ENCODE measurements around the gene NAA16. TPM values are rescaled to one million over a fixed set of nuclear protein-coding genes. Genes with fewer than 3 reads are reported as not detected.

Gene NAA16
- total RNA-seq (10 to 100 TPM; 22.3 to 31.1 (median 28.6) TPM), polyA plus RNA-seq (10 to 100 TPM; 14.5 to 15.1 TPM)
- long read RNA-seq, donor 1, partial matches to known transcripts, result 31 of 58 reads
- long read RNA-seq, donor 1, other reads (novel, unspliced or antisense), result 24 of 58 reads
- long read RNA-seq, donor 2, partial matches to known transcripts, result 0 of 1 reads
- long read RNA-seq, donor 2, other reads (novel, unspliced or antisense), result 0 of 1 reads
- long read RNA-seq, donor 3, full-length matches to known transcripts, result 4 of 16 reads
- long read RNA-seq, donor 3, partial matches to known transcripts, result 3 of 16 reads
- long read RNA-seq, donor 3, other reads (novel, unspliced or antisense), result 9 of 16 reads

DNA sequence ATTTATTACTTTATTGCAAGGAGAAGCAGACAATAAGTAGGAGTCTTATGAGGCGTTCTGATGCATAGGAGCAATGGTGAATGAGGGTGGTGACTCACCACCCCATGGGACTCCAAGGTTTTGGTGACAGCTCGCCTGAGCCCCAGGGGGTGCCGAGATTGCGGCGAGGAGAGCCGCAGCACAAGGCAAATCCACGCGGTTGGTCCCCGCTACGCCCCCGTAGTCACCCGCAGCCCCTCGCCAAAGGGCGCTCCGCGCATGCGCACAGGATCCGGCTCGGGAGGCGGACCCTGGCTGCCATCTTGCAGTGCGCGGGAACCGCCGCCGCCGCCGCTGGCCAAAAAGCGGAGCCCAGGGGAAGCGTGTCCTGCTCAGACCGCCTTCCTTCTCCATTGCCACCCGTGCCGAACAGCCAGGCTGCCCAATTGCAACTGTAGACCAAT lies at the start of gene NAA16:
TSS of gene NAA16 (plus strand) at position 305 of the 443 bp plus-strand sequence. CDS start 262 bp downstream, outside the sequence.
- peaks cover 6% of the 10 kb centered on the region for H3K4me1 ChIP-seq (ENCODE audit: insufficient read depth)
- intact Hi-C loops (cut with DNase I), result no loop called here
- no peaks in the 10 kb centered on the region for H3K9me3 ChIP-seq
- DNase-seq, result peak; percentile 91 to 96 (median 95)
- 0 to 2% (median 1%) methylated on average over 16 to 32 of the region's 32 CpGs for WGBS, 3 donors
- TF ChIP-seq, protein P1, sequence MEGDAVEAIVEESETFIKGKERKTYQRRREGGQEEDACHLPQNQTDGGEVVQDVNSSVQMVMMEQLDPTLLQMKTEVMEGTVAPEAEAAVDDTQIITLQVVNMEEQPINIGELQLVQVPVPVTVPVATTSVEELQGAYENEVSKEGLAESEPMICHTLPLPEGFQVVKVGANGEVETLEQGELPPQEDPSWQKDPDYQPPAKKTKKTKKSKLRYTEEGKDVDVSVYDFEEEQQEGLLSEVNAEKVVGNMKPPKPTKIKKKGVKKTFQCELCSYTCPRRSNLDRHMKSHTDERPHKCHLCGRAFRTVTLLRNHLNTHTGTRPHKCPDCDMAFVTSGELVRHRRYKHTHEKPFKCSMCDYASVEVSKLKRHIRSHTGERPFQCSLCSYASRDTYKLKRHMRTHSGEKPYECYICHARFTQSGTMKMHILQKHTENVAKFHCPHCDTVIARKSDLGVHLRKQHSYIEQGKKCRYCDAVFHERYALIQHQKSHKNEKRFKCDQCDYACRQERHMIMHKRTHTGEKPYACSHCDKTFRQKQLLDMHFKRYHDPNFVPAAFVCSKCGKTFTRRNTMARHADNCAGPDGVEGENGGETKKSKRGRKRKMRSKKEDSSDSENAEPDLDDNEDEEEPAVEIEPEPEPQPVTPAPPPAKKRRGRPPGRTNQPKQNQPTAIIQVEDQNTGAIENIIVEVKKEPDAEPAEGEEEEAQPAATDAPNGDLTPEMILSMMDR (IDR thresholded peaks at IDR 0.05), result peak in 2 of 3 donors; percentile 19 to 50
- no peak for TF ChIP-seq EP300 (IDR thresholded peaks at IDR 0.05)
- peak; percentile 55 for TF ChIP-seq POLR2A (IDR thresholded peaks at IDR 0.05)
- H3K36me3 ChIP-seq, result no peaks in the 10 kb centered on the region
- H3K4me3 ChIP-seq, result peak within 1 kb of the TSS; percentile 82
- H3K27me3 ChIP-seq, result no peaks in the 10 kb centered on the region
- H3K27ac ChIP-seq, result peak within 1 kb of the TSS; percentile 82 to 89

DNA sequence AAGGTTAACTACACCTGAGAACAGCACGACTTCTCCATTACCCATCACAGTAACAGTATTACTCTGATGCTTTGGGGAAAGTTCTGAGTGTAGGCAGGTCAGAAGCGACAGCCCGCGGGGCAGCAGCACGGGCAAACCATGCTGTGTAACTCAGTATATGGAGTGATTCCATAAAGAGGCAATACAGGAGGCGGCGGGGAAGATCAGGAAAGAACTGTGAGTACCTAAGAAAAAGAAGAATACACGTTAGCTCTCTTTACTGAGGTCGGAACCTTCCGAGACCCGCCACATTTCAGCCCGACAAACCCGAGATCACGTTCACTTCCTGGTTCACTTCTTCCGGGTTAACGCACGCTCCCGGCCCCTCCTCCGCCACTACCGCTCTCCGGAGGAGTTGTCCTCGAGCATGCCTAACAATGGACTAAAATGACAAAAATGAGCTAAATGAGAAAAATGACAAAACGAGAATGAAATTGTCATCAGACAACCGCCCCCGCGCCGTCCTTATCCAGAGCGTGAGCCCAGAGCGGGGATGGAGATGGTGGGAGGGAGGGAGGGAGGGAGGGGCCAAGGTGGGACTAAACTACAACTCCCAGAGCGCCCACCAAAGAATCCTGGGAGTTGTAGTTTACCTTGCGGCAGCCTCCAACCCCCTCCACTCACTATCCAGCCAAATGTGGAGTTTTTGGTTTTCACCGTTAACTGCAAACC lies 47.7 kb upstream of the NAA16 start, which contains the start of gene MTRF1:
TSS of gene MTRF1 (minus strand) at position 316 of the 711 bp plus-strand sequence. CDS start 2,669 bp downstream, outside the sequence.
- intact Hi-C loops (cut with DNase I), result no loop called here
- H3K36me3 ChIP-seq, result no peaks in the 10 kb centered on the region
- TF ChIP-seq, protein P1 (IDR thresholded peaks at IDR 0.05), result no peak
- TF ChIP-seq POLR2A (IDR thresholded peaks at IDR 0.05) (no peak), EP300 (IDR thresholded peaks at IDR 0.05) (no peak)
- peak within 1 kb of the TSS; percentile 51 to 76 for H3K27ac ChIP-seq
- H3K27me3 ChIP-seq, result no peaks in the 10 kb centered on the region
- peaks cover 2% of the 10 kb centered on the region for H3K4me1 ChIP-seq (ENCODE audit: insufficient read depth)
- peak; percentile 73 to 85 (median 77) for DNase-seq
- peak within 1 kb of the TSS; percentile 67 for H3K4me3 ChIP-seq
- 0% methylated on average over 32 of the region's 32 CpGs for WGBS, 3 donors
- no peaks in the 10 kb centered on the region for H3K9me3 ChIP-seq

DNA sequence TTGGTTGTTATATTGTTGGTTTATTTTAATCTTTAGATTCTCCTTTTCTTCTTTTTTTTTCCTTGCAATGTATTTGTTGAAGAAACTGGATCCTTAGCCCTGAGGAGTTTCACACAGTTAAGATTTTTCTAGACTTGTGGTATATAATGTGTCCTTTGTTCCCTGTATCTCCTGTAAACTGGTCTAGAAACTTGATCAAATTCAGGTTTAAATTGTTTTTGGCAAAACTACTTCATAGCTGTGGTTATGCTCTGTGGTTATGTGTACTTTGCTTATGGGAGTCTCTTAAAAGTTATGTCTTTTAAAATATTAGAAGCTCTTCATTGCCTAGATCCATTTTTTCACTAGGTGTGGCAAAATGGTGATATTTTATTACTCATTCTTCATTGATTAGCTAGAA lies 44.0 kb upstream of the NAA16 start:
- Histone ChIP-seq H3K36me3 (no peaks in the 10 kb centered on the region), H3K27ac (no peak overlapping the region), H3K4me1 (ENCODE audit: insufficient read depth) (peaks cover 2% of the 10 kb centered on the region), H3K9me3 (peaks cover 0 to 3% of the 10 kb centered on the region in 2 donors), H3K27me3 (no peaks in the 10 kb centered on the region), H3K4me3 (no peak overlapping the region)
- DNase-seq, result no peak
- no peak for TF ChIP-seq POLR2A (IDR thresholded peaks at IDR 0.05)
- TF ChIP-seq EP300 (IDR thresholded peaks at IDR 0.05), result no peak
- TF ChIP-seq, protein P1 (IDR thresholded peaks at IDR 0.05), result no peak
- intact Hi-C loops (cut with DNase I), result no loop called here

DNA sequence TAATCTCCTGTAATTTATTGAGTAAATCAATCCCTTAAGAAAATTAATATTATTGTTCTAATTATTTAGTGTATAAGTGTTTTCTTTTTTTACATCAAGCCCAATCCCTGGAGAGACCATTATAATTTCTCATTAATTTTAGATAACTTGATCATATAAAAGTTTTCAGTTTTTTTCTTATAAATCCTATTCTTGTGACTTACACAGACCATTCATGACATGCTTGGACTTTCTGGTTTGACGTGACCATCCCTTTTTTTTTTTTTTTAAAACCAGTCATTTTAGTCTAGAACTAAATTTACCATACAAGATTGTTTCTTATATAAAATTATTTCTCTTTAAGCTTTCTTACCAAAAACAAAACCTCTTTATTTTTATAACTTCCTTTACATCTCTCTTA lies 42.3 kb upstream of the NAA16 start:
- H3K4me3 ChIP-seq, result no peak overlapping the region
- TF ChIP-seq POLR2A (IDR thresholded peaks at IDR 0.05) (no peak), EP300 (IDR thresholded peaks at IDR 0.05) (no peak)
- TF ChIP-seq, protein P1 (IDR thresholded peaks at IDR 0.05), result no peak
- H3K9me3 ChIP-seq, result peaks cover 0 to 3% of the 10 kb centered on the region in 2 donors
- no peaks in the 10 kb centered on the region for H3K4me1 ChIP-seq (ENCODE audit: insufficient read depth)
- WGBS, 3 donors, result 10 to 16% (median 11%) methylated on average over 1 of the region's 1 CpG
- H3K27me3 ChIP-seq, result no peaks in the 10 kb centered on the region
- no peak for DNase-seq
- no peak overlapping the region for H3K27ac ChIP-seq
- intact Hi-C loops (cut with DNase I), result no loop called here
- no peaks in the 10 kb centered on the region for H3K36me3 ChIP-seq
